ENCODE data around the gene EFHC1. TPM values are rescaled to one million over a fixed set of nuclear protein-coding genes. Genes with fewer than 3 reads are reported as not detected.

EFHC1 gene
- total and polyA plus RNA-seq, 2 of the 13 experiments (the other 11 are each of a cell fraction or from before 2014, with no cell fraction given) = 23.4 to 29.5 TPM

DNA sequence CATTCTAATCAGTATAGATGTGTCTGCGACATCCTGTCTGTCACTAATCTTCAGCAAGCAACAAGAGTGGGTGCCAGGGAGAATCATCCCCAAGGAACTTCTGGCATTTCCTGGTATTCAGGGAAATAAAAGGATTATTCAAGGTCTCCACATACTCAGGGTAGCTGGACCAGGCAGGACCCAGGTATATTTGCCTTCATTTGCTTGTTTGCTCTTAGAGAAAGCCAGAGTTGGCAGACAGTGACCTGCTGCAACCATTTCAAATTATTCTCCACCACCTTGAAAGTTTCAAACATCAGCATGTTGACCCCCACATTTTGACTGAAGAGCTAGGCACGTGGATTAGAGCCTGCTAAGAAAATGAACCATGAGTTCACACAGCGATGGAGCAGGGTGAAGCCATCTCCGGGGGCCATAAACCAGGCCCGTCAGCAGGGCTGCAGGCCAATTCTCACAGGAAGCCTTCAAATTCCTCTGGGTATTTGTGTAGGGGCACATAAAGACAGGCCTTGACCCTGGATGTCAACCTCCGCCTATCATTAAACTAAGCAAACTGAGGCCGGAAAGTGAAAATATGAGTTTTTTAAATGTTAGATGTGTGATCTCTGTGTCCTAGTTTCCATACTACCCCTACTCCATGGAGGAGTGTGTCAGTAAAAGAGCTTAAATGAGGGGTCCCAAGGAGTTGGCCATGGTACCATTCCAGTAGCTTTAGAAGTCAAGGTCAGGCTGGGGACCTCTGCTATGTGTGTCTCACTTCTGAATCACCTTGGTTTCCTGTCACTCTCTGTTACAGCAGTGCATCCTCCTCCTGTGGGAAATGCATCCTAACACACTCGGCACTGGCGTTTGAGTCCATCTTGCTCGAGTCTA is 123.8 kb downstream of the EFHC1 start (continued):
- TF ChIP-seq, protein P1, sequence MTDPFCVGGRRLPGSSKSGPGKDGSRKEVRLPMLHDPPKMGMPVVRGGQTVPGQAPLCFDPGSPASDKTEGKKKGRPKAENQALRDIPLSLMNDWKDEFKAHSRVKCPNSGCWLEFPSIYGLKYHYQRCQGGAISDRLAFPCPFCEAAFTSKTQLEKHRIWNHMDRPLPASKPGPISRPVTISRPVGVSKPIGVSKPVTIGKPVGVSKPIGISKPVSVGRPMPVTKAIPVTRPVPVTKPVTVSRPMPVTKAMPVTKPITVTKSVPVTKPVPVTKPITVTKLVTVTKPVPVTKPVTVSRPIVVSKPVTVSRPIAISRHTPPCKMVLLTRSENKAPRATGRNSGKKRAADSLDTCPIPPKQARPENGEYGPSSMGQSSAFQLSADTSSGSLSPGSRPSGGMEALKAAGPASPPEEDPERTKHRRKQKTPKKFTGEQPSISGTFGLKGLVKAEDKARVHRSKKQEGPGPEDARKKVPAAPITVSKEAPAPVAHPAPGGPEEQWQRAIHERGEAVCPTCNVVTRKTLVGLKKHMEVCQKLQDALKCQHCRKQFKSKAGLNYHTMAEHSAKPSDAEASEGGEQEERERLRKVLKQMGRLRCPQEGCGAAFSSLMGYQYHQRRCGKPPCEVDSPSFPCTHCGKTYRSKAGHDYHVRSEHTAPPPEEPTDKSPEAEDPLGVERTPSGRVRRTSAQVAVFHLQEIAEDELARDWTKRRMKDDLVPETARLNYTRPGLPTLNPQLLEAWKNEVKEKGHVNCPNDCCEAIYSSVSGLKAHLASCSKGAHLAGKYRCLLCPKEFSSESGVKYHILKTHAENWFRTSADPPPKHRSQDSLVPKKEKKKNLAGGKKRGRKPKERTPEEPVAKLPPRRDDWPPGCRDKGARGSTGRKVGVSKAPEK (CRISPR knock-in tag; IDR thresholded peaks at IDR 0.05; ENCODE audit: borderline replicate concordance) = no peak
- peak; percentile 54; the same call in 1 of the 2 replicates for TF ChIP-seq ZNF564 (CRISPR knock-in tag; IDR thresholded peaks at IDR 0.05)
- TF ChIP-seq RAD51 (IDR thresholded peaks at IDR 0.05; ENCODE audit: borderline replicate concordance) = no peak
- peak; percentile 41; the same call in 1 of the 2 replicates for TF ChIP-seq ZBTB3 (CRISPR knock-in tag; IDR thresholded peaks at IDR 0.05; ENCODE audit: borderline replicate concordance, low read depth)
- TF ChIP-seq EED (CRISPR knock-in tag; IDR thresholded peaks at IDR 0.05) = no peak; the same call in 1 of the 2 replicates
- TF ChIP-seq ZFP36L1 (CRISPR knock-in tag; IDR thresholded peaks at IDR 0.05) = peak; percentile 85; the same call in 1 of the 2 replicates
- TF ChIP-seq, protein P2, sequence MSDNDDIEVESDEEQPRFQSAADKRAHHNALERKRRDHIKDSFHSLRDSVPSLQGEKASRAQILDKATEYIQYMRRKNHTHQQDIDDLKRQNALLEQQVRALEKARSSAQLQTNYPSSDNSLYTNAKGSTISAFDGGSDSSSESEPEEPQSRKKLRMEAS (IDR thresholded peaks at IDR 0.05) = peak; percentile 68
- 0 out of 4 replicates have a peak, but pooled peaks of 1 of the 2 experiments have one; percentile 24 for TF ChIP-seq POLR2A (IDR thresholded peaks at IDR 0.05; ENCODE audit: insufficient read depth in 1 of 2, low read depth in 2 of 2, low read length in 2 of 2)
- TF ChIP-seq ATF7-NPFF (CRISPR knock-in tag; IDR thresholded peaks at IDR 0.05; ENCODE audit: low read depth) = peak; percentile 4; the same call in 1 of the 2 replicates
- TF ChIP-seq ZNF484 (CRISPR knock-in tag; IDR thresholded peaks at IDR 0.05; ENCODE audit: borderline replicate concordance, low read depth) = no peak
- TF ChIP-seq, protein P3, sequence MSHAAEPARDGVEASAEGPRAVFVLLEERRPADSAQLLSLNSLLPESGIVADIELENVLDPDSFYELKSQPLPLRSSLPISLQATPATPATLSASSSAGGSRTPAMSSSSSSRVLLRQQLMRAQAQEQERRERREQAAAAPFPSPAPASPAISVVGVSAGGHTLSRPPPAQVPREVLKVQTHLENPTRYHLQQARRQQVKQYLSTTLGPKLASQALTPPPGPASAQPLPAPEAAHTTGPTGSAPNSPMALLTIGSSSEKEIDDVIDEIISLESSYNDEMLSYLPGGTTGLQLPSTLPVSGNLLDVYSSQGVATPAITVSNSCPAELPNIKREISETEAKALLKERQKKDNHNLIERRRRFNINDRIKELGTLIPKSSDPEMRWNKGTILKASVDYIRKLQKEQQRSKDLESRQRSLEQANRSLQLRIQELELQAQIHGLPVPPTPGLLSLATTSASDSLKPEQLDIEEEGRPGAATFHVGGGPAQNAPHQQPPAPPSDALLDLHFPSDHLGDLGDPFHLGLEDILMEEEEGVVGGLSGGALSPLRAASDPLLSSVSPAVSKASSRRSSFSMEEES (CRISPR knock-in tag; IDR thresholded peaks at IDR 0.05) = peak; percentile 51; the same call in 1 of the 2 replicates
- TF ChIP-seq, protein P4, sequence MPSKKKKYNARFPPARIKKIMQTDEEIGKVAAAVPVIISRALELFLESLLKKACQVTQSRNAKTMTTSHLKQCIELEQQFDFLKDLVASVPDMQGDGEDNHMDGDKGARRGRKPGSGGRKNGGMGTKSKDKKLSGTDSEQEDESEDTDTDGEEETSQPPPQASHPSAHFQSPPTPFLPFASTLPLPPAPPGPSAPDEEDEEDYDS (CRISPR knock-in tag; IDR thresholded peaks at IDR 0.05) = peak; percentile 24; the same call in 1 of the 2 replicates
- TF ChIP-seq, protein P5, sequence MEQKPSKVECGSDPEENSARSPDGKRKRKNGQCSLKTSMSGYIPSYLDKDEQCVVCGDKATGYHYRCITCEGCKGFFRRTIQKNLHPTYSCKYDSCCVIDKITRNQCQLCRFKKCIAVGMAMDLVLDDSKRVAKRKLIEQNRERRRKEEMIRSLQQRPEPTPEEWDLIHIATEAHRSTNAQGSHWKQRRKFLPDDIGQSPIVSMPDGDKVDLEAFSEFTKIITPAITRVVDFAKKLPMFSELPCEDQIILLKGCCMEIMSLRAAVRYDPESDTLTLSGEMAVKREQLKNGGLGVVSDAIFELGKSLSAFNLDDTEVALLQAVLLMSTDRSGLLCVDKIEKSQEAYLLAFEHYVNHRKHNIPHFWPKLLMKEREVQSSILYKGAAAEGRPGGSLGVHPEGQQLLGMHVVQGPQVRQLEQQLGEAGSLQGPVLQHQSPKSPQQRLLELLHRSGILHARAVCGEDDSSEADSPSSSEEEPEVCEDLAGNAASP (CRISPR knock-in tag; IDR thresholded peaks at IDR 0.05; ENCODE audit: borderline replicate concordance) = peak; percentile 68
- peak; percentile 74 for TF ChIP-seq SP5 (CRISPR knock-in tag; IDR thresholded peaks at IDR 0.05; ENCODE audit: borderline replicate concordance, low read depth)
- TF ChIP-seq, protein P6, sequence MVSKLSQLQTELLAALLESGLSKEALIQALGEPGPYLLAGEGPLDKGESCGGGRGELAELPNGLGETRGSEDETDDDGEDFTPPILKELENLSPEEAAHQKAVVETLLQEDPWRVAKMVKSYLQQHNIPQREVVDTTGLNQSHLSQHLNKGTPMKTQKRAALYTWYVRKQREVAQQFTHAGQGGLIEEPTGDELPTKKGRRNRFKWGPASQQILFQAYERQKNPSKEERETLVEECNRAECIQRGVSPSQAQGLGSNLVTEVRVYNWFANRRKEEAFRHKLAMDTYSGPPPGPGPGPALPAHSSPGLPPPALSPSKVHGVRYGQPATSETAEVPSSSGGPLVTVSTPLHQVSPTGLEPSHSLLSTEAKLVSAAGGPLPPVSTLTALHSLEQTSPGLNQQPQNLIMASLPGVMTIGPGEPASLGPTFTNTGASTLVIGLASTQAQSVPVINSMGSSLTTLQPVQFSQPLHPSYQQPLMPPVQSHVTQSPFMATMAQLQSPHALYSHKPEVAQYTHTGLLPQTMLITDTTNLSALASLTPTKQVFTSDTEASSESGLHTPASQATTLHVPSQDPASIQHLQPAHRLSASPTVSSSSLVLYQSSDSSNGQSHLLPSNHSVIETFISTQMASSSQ (IDR thresholded peaks at IDR 0.05; ENCODE audit: low read depth) = peak; percentile 58; the same call in 1 of the 2 replicates
- TF ChIP-seq, protein P6 (CRISPR knock-in tag; IDR thresholded peaks at IDR 0.05; ENCODE audit: borderline replicate concordance) = peak; percentile 69; the same call in 1 of the 2 replicates
